SK-N-SH (cell line): ENCODE data around the gene LOXHD1. TPM values are rescaled to one million over a fixed set of nuclear protein-coding genes. Genes with fewer than 3 reads are reported as not detected.

Source experiments
- CTCF ChIA-PET: fragments of 300-600, 350-600 bp; formaldehyde crosslinking; extraction: SDS; loops from one replicate; lab custom pipeline; 2021; lab: Yijun Ruan, JAX
- POLR2A ChIA-PET: fragments of 350-600 bp; sonication (Branson Sonifier 250); formaldehyde crosslinking; extraction: SDS; loops from one replicate; lab custom pipeline; 2020; ENCODE audit warnings: antibody characterized with exemption, inconsistent platforms; lab: Yijun Ruan, JAX
- DNase-seq: peaks from one replicate; pipeline ENCODE4 v3.0.0; 2012
- H2AFZ ChIP-seq: fragments of 200-600 bp; sonication (generic); 2 replicates; pipeline ENCODE4 v1.8.1; 2016; ENCODE audit warnings: antibody characterized with exemption, mild to moderate bottlenecking, low read depth
- H3F3A ChIP-seq: fragments of 200-600 bp; sonication (generic); replicated peaks from 2 replicates; pipeline ENCODE3; 2016; ENCODE audit warnings: antibody characterized with exemption, mild to moderate bottlenecking; ENCODE audit not compliant: insufficient read depth
- H3K27ac ChIP-seq, 2 experiments: fragments of 200-500 bp in 1 of 2; fragments of 200-600 bp in 1 of 2; sonication (Bioruptor generic) in 1 of 2; sonication (generic), shearing (Covaris generic) in 1 of 2; 2 replicates each; pipeline versions ENCODE4 v1.5.1 to v1.6.1; 2014 to 2016; ENCODE audit warnings: low read depth in 2 of 2, inconsistent platforms in 1 of 2, low read length in 1 of 2, mild to moderate bottlenecking in 1 of 2, mixed read lengths in 1 of 2
- H3K27me3 ChIP-seq: fragments of 200-600 bp; sonication (generic), shearing (Covaris generic); 2 replicates; pipeline ENCODE4 v1.6.1; 2016; ENCODE audit warnings: mixed run types; ENCODE audit not compliant: insufficient read depth
- H3K36me3 ChIP-seq, 2 experiments: fragments of 200-500 bp in 1 of 2; fragments of 200-600 bp in 1 of 2; sonication (Bioruptor generic) in 1 of 2; sonication (generic) in 1 of 2; replicated peaks in 1 of 2; 2 replicates each; pipeline versions ENCODE3 to v1.5.1; 2014 to 2016; ENCODE audit warnings: low read length in 1 of 2, mild to moderate bottlenecking in 1 of 2; ENCODE audit not compliant: insufficient read depth in 2 of 2, control insufficient read depth in 1 of 2
- H3K4me1 ChIP-seq, 2 experiments: fragments of 200-500 bp in 1 of 2; fragments of 200-600 bp in 1 of 2; sonication (Bioruptor generic) in 1 of 2; sonication (generic), shearing (Covaris generic) in 1 of 2; 2 replicates each; pipeline versions ENCODE4 v1.5.1 to v1.6.1; 2014 to 2016; ENCODE audit warnings: low read depth in 1 of 2, low read length in 1 of 2, mixed run types in 1 of 2; ENCODE audit not compliant: insufficient read depth in 2 of 2, control insufficient read depth in 1 of 2
- H3K4me2 ChIP-seq: fragments of 200-600 bp; sonication (generic), shearing (Covaris generic); 2 replicates; pipeline ENCODE4 v1.6.1; 2017; ENCODE audit warnings: mixed run types
- H3K4me3 ChIP-seq, 2 experiments: fragments of 200-500 bp in 1 of 2; fragments of 200-600 bp in 1 of 2; sonication (Bioruptor generic) in 1 of 2; sonication (generic), shearing (Covaris generic) in 1 of 2; 2 replicates each; pipeline versions ENCODE4 v1.5.1 to v1.8.1; 2014 to 2016; ENCODE audit warnings: low read depth in 2 of 2, inconsistent platforms in 1 of 2, low read length in 1 of 2, mild to moderate bottlenecking in 1 of 2, mixed read lengths in 1 of 2, moderate library complexity in 1 of 2
- H3K79me2 ChIP-seq: fragments of 200-600 bp; sonication (generic); 2 replicates; pipeline ENCODE4 v1.8.1; 2017; ENCODE audit warnings: mild to moderate bottlenecking; ENCODE audit not compliant: insufficient read depth
- H3K9ac ChIP-seq: fragments of 200-600 bp; sonication (generic); 2 replicates; pipeline ENCODE4 v1.6.1; 2017; ENCODE audit warnings: mixed run types
- H3K9me2 ChIP-seq: fragments of 200-600 bp; sonication (generic); 2 replicates; pipeline ENCODE4 v1.6.1; 2017; ENCODE audit warnings: mixed run types
- H3K9me3 ChIP-seq: fragments of 200-600 bp; sonication (generic); 2 replicates; pipeline ENCODE4 v1.6.1; 2017; ENCODE audit warnings: mixed run types, mild to moderate bottlenecking, moderate library complexity
- H4K20me1 ChIP-seq: fragments of 200-600 bp; sonication (generic); 2 replicates; pipeline ENCODE4 v1.6.1; 2017; ENCODE audit warnings: mild to moderate bottlenecking, mixed run types; ENCODE audit not compliant: insufficient read depth
- ELF1 ChIP-seq: IDR thresholded peaks from 2 replicates; pipeline ENCODE4 v1.4.0; 2012
- EP300 ChIP-seq, 2 experiments: IDR thresholded peaks; 2 replicates each; pipeline versions ENCODE4 v1.4.0 to v1.6.1; 2012; ENCODE audit warnings: borderline replicate concordance in 1 of 2, low read depth in 1 of 2, low read length in 1 of 2
- EZH2phosphoT487 ChIP-seq: fragments of 200-600 bp; sonication (generic); IDR thresholded peaks from 2 replicates; pipeline ENCODE4 v1.6.1; 2017; ENCODE audit warnings: low read depth, mixed run types, mild to moderate bottlenecking, antibody characterized with exemption, moderate library complexity, borderline replicate concordance
- FOXJ3 ChIP-seq: sonication (generic); formaldehyde crosslinking; IDR thresholded peaks from 2 replicates; pipeline ENCODE4 v1.5.1; 2020; ENCODE audit warnings: mild to moderate bottlenecking, missing genetic modification reagents
- FOXM1 ChIP-seq: IDR thresholded peaks from 2 replicates; pipeline ENCODE4 v1.4.0; 2012; ENCODE audit warnings: low read depth, mild to moderate bottlenecking
- GABPA ChIP-seq: IDR thresholded peaks from 2 replicates; pipeline ENCODE4 v1.4.0; 2012; ENCODE audit warnings: low read depth, mild to moderate bottlenecking
- MAX ChIP-seq: IDR thresholded peaks from 2 replicates; pipeline ENCODE4 v1.4.0; 2012; ENCODE audit warnings: low read depth
- MEF2A ChIP-seq: IDR thresholded peaks from 2 replicates; pipeline ENCODE4 v1.4.0; 2012; ENCODE audit warnings: low read depth, borderline replicate concordance
- MXI1 ChIP-seq: IDR thresholded peaks from 2 replicates; pipeline ENCODE4 v1.6.1; 2012; ENCODE audit warnings: mild to moderate bottlenecking, low read depth, low read length, improper control_type of control experiment
- NRF1 ChIP-seq: IDR thresholded peaks from 2 replicates; pipeline ENCODE4 v1.6.1; 2012; ENCODE audit warnings: low read depth, mild to moderate bottlenecking, low read length
- POLR2AphosphoS5 ChIP-seq: IDR thresholded peaks from 2 replicates; pipeline ENCODE4 v1.6.1; 2012; ENCODE audit warnings: low read depth, low read length
- RAD21 ChIP-seq: IDR thresholded peaks from 2 replicates; pipeline ENCODE4 v1.6.1; 2012; ENCODE audit warnings: mild to moderate bottlenecking, low read length
- RCOR1 ChIP-seq: fragments of 150-350 bp; IDR thresholded peaks from 2 replicates; pipeline ENCODE4 v1.6.1; 2017; ENCODE audit warnings: antibody characterized with exemption, low read length
- RXRA ChIP-seq: IDR thresholded peaks from 2 replicates; pipeline ENCODE4 v1.4.0; 2012; ENCODE audit warnings: low read depth, mild to moderate bottlenecking, borderline replicate concordance
- TEAD4 ChIP-seq: IDR thresholded peaks from 2 replicates; pipeline ENCODE4 v1.4.0; 2012; ENCODE audit warnings: mild to moderate bottlenecking, borderline replicate concordance; ENCODE audit not compliant: insufficient read depth
- USF1 ChIP-seq: IDR thresholded peaks from 2 replicates; pipeline ENCODE4 v1.4.0; 2012; ENCODE audit warnings: low read depth, borderline replicate concordance
- YY1 ChIP-seq: IDR thresholded peaks from 2 replicates; pipeline ENCODE4 v1.4.0; 2012; ENCODE audit warnings: low read depth, mild to moderate bottlenecking
- WGBS: methylation state at CpG from one replicate; pipeline ENCODE4 v1.1.6; 2017; ENCODE audit warnings: low lambda C conversion rate; 5-methylcytosine and 5-hydroxymethylcytosine counted together
- polyA plus RNA-seq, 3 experiments: library from polyadenylated mRNA; depleted of rRNA; stranded (reverse); fragments of >200 nt; gene quantifications; 2 replicates each; pipeline ENCODE4 v1.2.3, GENCODE V29; 2012
- TF ChIP-seq, protein P1 (sequence below): IDR thresholded peaks from 2 replicates; pipeline ENCODE4; 2012
- TF ChIP-seq, protein P2 (sequence below): IDR thresholded peaks from 2 replicates; pipeline ENCODE4 v1.6.1; 2012; ENCODE audit warnings: mild to moderate bottlenecking, low read depth, low read length, moderate library complexity
- TF ChIP-seq, protein P3 (sequence below): fragments of 200-600 bp; sonication (generic); IDR thresholded peaks from 2 replicates; pipeline ENCODE4 v1.6.1; 2017; ENCODE audit warnings: antibody characterized with exemption, mild to moderate bottlenecking, moderate library complexity

Gene LOXHD1
- polyA plus RNA-seq, 1 of the 3 experiments (the other 2 are of a cell fraction) = not detected

DNA sequence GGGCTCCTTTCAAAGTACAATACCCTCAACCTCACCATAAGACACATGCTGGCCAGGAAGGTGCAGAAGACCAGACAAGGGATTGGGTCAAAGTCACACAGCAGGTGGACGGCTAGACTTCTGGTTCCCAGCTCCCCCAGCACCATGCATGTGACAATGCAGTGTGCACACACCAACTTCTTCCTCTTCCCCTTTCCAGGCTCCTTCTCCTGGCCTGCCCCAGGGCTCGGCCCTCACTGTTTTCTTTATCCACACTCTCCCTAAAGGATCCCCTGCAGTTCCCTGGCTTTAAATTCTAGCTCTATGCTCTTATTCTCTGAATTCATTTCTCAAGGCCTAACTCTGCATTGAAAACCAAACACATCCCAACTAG lies 82.3 kb downstream of the LOXHD1 start:
- CTCF ChIA-PET = no interaction called here
- WGBS = 13% methylated on average over 1 of the region's 2 CpGs

More for the DNA sequence above, 82.3 kb downstream of the LOXHD1 start:
- H3F3A ChIP-seq = no peaks in the 10 kb centered on the region
- no peaks in the 10 kb centered on the region for H3K79me2 ChIP-seq
- H3K9me3 ChIP-seq = no peaks in the 10 kb centered on the region
- TF ChIP-seq FOXM1 = no peak
- TF ChIP-seq FOXJ3 = no peak
- TF ChIP-seq MEF2A = no peak
- TF ChIP-seq, protein P1, sequence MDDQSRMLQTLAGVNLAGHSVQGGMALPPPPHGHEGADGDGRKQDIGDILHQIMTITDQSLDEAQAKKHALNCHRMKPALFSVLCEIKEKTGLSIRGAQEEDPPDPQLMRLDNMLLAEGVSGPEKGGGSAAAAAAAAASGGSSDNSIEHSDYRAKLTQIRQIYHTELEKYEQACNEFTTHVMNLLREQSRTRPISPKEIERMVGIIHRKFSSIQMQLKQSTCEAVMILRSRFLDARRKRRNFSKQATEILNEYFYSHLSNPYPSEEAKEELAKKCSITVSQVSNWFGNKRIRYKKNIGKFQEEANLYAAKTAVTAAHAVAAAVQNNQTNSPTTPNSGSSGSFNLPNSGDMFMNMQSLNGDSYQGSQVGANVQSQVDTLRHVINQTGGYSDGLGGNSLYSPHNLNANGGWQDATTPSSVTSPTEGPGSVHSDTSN = no peak
- TF ChIP-seq NRF1 = no peak
- no peak for TF ChIP-seq POLR2AphosphoS5
- no peak for TF ChIP-seq EP300 (IDR thresholded peaks at IDR 0.05; ENCODE audit: borderline replicate concordance in 1 of 2, low read depth in 1 of 2, low read length in 1 of 2)
- TF ChIP-seq GABPA = no peak
- TF ChIP-seq, protein P2, sequence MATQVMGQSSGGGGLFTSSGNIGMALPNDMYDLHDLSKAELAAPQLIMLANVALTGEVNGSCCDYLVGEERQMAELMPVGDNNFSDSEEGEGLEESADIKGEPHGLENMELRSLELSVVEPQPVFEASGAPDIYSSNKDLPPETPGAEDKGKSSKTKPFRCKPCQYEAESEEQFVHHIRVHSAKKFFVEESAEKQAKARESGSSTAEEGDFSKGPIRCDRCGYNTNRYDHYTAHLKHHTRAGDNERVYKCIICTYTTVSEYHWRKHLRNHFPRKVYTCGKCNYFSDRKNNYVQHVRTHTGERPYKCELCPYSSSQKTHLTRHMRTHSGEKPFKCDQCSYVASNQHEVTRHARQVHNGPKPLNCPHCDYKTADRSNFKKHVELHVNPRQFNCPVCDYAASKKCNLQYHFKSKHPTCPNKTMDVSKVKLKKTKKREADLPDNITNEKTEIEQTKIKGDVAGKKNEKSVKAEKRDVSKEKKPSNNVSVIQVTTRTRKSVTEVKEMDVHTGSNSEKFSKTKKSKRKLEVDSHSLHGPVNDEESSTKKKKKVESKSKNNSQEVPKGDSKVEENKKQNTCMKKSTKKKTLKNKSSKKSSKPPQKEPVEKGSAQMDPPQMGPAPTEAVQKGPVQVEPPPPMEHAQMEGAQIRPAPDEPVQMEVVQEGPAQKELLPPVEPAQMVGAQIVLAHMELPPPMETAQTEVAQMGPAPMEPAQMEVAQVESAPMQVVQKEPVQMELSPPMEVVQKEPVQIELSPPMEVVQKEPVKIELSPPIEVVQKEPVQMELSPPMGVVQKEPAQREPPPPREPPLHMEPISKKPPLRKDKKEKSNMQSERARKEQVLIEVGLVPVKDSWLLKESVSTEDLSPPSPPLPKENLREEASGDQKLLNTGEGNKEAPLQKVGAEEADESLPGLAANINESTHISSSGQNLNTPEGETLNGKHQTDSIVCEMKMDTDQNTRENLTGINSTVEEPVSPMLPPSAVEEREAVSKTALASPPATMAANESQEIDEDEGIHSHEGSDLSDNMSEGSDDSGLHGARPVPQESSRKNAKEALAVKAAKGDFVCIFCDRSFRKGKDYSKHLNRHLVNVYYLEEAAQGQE = no peak
- TF ChIP-seq, protein P3, sequence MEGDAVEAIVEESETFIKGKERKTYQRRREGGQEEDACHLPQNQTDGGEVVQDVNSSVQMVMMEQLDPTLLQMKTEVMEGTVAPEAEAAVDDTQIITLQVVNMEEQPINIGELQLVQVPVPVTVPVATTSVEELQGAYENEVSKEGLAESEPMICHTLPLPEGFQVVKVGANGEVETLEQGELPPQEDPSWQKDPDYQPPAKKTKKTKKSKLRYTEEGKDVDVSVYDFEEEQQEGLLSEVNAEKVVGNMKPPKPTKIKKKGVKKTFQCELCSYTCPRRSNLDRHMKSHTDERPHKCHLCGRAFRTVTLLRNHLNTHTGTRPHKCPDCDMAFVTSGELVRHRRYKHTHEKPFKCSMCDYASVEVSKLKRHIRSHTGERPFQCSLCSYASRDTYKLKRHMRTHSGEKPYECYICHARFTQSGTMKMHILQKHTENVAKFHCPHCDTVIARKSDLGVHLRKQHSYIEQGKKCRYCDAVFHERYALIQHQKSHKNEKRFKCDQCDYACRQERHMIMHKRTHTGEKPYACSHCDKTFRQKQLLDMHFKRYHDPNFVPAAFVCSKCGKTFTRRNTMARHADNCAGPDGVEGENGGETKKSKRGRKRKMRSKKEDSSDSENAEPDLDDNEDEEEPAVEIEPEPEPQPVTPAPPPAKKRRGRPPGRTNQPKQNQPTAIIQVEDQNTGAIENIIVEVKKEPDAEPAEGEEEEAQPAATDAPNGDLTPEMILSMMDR = no peak
- TF ChIP-seq MAX = no peak
- no peak for TF ChIP-seq RCOR1
- TF ChIP-seq RAD21 = no peak
- no peak for TF ChIP-seq TEAD4
- no peak for TF ChIP-seq RXRA
- TF ChIP-seq YY1 = no peak
- no peak for TF ChIP-seq MXI1
- no peak for TF ChIP-seq USF1
- no peak for TF ChIP-seq ELF1
- no peak for TF ChIP-seq EZH2phosphoT487
- H2AFZ ChIP-seq = no peak overlapping the region
- H3K27me3 ChIP-seq = no peaks in the 10 kb centered on the region
- no peak for DNase-seq
- no peak overlapping the region for H3K27ac ChIP-seq
- H4K20me1 ChIP-seq = no peaks in the 10 kb centered on the region
- POLR2A ChIA-PET = interaction anchor here (0.6 kb wide), 1 partner anchor 669 kb away, joined by 3 read pairs; no protein-coding TSS in a partner anchor
- no peaks in the 10 kb centered on the region for H3K9me2 ChIP-seq
- H3K4me1 ChIP-seq = no peaks in the 10 kb centered on the region
- no peaks in the 10 kb centered on the region for H3K36me3 ChIP-seq
- H3K4me3 ChIP-seq = no peak overlapping the region
- H3K9ac ChIP-seq = no peak overlapping the region
- no peak overlapping the region for H3K4me2 ChIP-seq
